Stimulated activated CD4-positive, alpha-beta T cell treated with anti-CD3 and anti-CD28 coated beads, Interleukin-15, amount 100 ng/mL, for 24 hours (primary cell): Measurements from ENCODE around the gene TASP1.
A peak's percentile ranks its signal among the peaks of the same experiment; 100 is the strongest.

Experiments
- DNase-seq: peaks from one replicate; pipeline ENCODE4 v3.0.0-alpha.2; 2020

TASP1 gene

GRCh38 chr20:13563854-13564253 lies 74.9 kb downstream of the TASP1 start:
- DNase-seq = no peak

DNA sequence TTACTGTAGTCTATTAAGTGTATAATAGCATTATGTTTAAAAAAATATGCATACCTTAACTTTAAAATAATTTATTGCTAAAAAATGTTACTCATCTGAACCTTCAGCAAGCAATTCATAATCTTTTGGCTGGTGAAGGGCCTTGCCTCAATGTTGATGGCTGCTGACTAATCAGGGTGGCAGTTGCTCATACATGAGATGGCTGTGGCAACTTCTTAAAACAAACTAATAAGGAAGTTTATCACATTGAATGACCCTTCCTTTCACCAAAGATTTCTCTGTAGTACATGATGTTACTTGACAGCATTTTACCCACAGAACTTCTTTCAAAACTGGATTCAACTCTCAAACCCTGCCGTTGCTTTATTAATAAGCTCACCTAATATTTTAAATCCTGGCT lies 84.0 kb downstream of the TASP1 start:
- no peak for DNase-seq

DNA sequence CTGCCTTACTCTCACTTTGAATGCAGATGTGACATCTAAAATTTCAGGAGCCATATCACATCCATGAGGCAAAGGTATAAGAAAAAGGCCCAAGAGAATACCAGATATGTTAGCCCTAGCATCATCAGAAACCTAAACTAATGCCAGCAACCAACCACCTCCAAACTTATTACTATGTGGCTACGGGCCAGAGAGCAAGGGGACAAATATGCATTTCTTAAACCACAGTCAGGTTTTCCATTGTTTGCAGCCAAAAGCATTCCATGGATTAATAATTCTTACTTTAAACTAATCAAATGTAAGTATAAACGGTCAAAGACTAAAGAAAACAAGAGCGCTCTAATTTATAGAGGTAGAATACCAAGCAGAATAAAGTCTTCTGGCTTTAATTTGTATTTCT lies 84.7 kb downstream of the TASP1 start:
- no peak for DNase-seq

DNA sequence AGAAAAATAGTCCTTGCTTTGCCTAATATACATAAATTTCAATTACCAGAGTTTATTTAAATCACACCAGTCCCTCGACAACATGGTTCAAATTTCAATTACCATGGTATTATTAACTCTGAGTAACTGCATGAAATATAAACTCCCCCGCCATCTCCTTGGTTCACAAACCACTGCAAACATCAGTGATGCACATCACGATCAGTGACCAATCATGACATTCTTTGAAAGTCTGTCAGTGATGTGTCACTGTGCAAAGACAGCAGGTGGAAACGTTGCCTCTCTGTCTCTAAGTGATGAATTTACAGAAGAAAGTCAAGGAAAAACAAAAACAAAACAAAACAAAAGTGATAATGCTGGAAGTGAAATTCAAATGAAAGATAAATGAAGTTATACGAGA lies 86.7 kb downstream of the TASP1 start:
- no peak for DNase-seq

DNA sequence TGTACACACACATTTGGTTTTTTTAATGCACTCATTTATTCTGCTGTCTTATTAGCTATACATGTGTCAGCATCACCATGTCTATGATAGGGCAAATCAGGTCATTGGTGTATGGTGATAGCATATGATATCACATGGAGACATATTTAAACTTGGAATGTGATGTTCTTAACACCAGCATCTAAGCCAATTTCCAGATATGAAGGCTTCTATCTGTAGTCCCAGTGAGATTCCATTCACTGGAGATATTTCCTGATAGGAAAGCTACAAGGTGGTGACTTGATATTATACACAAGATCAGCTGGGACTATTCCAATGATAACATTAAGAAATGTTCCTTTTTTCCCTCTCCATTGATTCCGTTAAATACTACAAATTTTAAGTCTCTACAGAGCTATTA lies 89.3 kb downstream of the TASP1 start:
- no peak for DNase-seq

DNA sequence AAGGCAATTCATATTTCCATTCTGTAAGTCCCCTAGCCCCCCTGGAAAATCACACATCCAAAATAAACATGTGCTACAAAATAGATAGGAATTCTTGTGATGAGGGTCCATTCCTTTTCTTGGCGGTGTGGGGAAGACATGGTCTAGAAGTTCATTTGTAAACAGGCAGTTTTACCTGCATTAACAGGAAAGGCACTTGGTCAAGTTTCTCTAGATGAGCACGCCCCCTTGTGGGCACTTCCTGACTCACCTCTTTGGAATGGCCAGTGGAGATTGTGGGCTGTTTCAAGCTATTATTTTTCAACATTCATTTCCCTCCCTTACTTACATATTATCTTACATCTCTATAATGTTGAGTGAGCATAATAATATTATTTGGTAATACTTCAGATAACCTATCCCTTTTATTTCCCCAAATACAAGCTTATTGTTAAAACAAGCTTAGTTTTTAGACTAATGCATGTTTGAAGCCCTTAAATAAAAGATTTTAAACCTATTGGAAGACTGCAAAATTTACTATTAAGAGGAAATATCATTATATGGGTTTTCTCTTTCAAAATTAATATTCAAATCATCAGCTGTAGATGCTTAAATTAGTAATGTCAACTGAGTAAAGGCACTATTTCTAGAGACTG lies 92.1 kb downstream of the TASP1 start:
- peak; percentile 81 for DNase-seq

DNA sequence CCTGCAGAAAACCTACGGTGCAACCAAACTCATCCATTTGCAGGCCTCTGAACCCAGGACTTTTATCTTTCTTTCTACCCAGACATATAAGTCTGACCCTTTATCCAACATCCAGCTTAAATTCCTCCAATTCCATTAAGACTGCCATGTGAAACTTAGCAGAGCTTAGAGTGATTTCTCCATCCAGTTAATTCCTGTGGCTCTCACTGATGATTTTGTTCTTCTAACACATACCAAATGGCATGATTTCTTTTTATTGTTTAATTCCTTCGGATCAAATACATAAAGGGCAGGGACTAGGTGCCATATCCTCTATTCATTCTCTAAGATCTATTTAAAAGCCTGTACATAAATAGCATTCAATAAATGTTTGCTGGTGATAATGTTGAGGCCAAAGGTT lies 92.9 kb downstream of the TASP1 start:
- DNase-seq = no peak

DNA sequence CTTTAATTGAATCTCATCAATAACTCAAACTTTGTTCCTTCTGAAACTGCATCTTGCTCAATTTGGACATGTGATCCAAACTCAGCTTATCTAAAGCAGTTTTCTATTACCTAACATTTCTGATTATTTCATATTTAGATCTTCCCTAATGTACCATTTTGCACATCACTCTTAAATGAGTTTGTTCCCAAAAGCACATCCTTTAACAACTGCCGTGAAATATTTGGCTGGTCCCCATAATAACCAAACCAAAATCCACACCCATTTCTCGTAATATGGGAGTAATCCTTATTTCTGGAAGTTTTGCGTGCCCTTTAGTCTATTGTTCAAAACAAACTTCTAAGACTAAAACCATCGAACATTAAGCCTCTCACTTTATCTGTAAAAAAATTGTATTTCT lies 94.9 kb downstream of the TASP1 start:
- no peak for DNase-seq

- DNase-seq = no peak
Measured at GRCh38 chr20:13535627-13536026, 103.1 kb downstream of the TASP1 start.

DNA sequence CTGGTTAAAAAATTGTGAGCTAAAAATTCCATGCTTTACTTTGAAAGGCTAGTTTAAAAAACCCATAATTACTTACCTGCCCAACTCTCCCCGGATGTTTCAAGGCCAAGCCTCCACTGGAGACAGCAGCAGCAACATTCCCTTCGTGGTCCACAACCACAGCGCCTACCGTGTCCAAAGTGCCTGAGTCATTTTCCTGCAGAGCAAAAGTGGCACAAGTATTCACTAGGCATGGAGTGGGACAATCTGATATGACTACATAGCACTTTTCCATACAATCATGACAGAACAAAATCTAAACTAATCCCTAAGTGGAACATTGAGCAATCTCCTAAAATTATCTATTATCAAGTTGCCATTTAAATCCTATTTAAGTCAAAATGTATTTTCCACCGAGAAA lies 104.8 kb downstream of the TASP1 start:
- no peak for DNase-seq

DNA sequence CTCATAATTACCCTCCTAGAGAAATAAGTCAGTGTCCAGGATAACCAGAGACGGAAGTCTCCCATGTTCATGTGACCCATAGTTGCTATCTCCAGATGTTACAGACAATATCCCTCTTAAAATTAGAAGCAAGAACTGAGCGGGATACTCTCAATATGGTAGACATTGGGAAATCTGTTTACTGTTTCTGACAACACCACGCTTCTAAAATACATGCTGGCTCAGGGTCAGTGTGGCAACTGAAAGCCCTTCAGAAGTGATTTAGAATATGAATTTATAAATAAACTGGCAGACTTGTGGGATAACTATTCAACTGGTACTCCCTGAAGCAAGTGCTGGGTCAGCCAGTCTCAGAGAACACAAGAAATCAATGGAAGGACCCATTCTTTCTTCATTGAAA lies 108.6 kb downstream of the TASP1 start:
- DNase-seq = no peak

GRCh38 chr20:13526551-13526950 lies 112.2 kb downstream of the TASP1 start:
- DNase-seq = no peak

DNA sequence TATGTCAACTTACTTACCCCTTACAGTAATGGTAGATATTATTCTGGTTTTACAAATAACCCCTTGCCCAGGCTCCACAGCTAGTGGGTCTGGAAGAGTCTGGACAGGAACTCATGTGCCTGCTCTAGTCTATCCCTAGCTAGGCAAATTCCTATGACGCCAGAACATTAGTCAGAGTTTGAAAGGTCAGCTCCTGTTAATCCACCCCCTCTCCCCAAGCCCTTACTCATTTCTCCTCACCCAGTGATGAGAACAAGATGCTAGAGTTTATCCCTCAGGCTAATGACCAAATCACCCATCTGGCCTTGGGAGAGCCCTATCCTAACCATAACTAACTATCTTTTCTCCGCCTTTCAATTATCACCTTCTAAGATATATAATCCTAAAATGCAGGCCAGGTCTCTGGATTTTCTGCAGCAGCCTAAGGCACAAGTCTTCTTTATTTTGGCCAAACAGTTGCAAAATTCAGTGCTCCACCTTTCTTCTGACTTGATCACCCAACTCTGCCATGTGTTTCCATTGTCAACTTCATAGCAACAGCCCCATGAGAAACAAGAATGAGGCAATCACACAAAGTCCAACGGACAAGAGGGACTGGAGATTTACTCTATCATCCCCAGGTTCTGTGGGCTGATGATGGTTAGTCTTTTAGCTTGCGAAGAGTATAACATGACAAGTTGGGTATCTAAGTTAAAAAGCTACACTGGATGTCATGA lies 113.3 kb downstream of the TASP1 start:
- no peak for DNase-seq

DNA sequence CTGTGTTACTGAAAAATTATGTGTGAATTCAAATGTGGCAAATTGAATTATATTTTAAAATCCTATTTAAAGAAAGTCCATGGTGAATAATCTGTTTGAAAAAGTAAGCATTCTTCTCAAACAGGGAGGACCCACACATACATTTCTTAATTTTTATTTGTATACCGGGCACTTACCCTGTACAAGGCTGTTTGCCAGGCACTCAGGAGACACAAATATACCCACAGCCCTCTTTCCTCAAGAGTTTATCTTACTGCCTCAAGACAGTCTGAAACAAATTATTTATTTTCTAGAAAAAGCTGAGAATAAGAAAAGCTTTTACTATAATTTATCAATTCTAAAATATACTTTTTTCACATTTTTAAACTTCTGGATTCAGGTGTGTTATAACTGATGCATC lies 114.4 kb downstream of the TASP1 start:
- DNase-seq = no peak

- DNase-seq = no peak
Measured at GRCh38 chr20:13517831-13518230, 120.9 kb downstream of the TASP1 start.

- DNase-seq = no peak
Measured at GRCh38 chr20:13515796-13516558, 122.8 kb downstream of the TASP1 start.

- DNase-seq = no peak
Measured at GRCh38 chr20:13515291-13515690, 123.4 kb downstream of the TASP1 start.

- DNase-seq = no peak
Measured at GRCh38 chr20:13510837-13511488, 127.8 kb downstream of the TASP1 start.

DNA sequence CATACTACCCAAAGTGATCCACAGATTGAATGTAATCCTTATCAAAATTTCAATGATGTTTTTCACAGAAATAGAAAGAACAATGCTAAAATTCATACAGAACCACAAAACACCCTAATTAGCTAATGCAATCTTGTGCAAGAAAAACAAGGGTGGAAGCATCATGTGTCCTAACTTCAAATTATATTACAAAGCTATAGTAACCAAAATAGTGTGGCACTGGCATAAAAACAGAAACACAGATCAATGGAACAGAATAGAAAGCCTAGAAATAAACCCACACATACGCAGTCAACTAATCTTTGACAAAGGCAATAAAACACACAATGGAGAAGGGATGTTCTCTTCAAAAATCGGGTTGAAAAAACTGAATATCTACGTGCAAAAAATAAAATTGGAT lies 131.1 kb downstream of the TASP1 start:
- DNase-seq = no peak

GRCh38 chr20:13501500-13501899 lies 137.2 kb downstream of the TASP1 start:
- no peak for DNase-seq

GRCh38 chr20:13494019-13494418 lies 144.7 kb downstream of the TASP1 start:
- no peak for DNase-seq

- DNase-seq = no peak
Measured at GRCh38 chr20:13493143-13493542, 145.6 kb downstream of the TASP1 start.

DNA sequence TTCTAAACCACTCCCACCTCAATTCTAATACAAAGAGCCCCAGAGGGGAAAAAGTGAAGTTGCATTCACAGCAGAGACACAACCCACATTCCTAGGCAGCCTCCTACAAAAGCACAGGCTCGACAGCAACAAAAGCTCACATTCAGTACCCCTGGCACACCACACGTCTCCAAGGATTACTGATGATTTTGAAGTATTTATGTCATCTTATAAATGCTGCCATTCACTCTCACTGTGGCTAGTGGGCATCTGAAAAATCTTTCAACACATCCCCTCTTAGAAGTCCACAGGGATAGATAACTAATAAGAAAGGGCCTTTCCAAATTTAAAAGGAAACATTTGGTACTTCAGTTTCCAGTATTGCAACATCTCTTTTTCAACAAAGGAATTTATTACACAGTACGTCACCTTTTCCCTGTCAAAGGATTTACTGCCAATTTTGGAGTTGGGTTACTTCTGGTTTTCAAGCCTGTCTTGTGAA lies 146.7 kb downstream of the TASP1 start:
- DNase-seq = no peak

DNA sequence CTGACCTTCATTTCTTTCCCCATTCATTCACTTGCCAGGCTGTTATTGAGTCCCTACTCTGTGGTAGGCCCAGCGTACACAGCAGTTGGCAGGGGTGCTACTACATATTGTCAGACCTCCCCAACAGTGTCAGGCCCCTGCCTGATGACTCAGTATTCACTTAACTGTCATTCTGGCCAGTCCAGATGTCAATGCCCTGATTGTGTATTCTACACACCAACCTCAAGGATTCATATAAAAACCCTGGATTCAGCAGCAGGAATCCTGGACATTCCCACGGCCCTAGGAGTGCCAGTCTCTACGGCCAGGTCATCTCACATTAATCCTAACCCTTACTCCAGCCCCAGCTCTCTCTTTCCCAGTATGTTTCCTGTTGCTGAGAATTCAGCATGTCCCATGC lies 151.5 kb downstream of the TASP1 start:
- DNase-seq = no peak
